Pancreas (tissue), 10 donors: Measurements from ENCODE around the gene CIRBP. TPM values are rescaled to one million over a fixed set of nuclear protein-coding genes. Genes with fewer than 3 reads are reported as not detected.
"Not testable (repeated sequence)": the region's sequence is repeated elsewhere in the genome, so short reads cannot be mapped to it uniquely, and the experiment has no call there.

Experiments
- ATAC-seq, 4 donors: fragments of 200-7000 bp; cut with Tn5 transposase; one replicate each; pipeline versions ENCODE4 v1.8.0 to v1.9.1; 2020; ENCODE audit warnings: mild to moderate bottlenecking in 4 of 4, moderate library complexity in 4 of 4
- DNase-seq, 6 donors: peaks; one replicate each; pipeline ENCODE4 v3.0.0-alpha.2; 2020
- FAIRE-seq: peaks from 2 replicates; lab custom pipeline; 2012; peaks lifted over from hg19 to GRCh38; lab: Jason Lieb, UNC
- H3K27ac ChIP-seq, 4 donors: fragments of 200-600 bp; sonication (generic); 1 replicate in 3 of 4; 2 replicates in 1 of 4; pipeline versions ENCODE4 v1.5.0 to v1.8.0; 2020
- H3K27me3 ChIP-seq, 4 donors: fragments of 200-600 bp; one replicate each; pipeline ENCODE4 v1.8.0; 2021
- H3K36me3 ChIP-seq, 3 donors: fragments of 200-600 bp; sonication (generic) in 1 of 3; one replicate each; pipeline versions ENCODE4 v1.5.0 to v1.8.0; 2020 to 2021
- H3K4me1 ChIP-seq, 3 donors: fragments of 200-600 bp; one replicate each; pipeline ENCODE4 v1.8.0; 2021
- H3K4me3 ChIP-seq, 4 donors: fragments of 200-600 bp; sonication (generic) in 2 of 4; one replicate each; pipeline versions ENCODE4 v1.5.0 to v1.8.0; 2020 to 2021
- H3K9me3 ChIP-seq, 4 donors: fragments of 200-600 bp; one replicate each; pipeline ENCODE4 v1.8.0; 2021
- CTCF ChIP-seq, 4 donors: fragments of 200-600 bp; sonication (generic) in 3 of 4; IDR thresholded peaks; one replicate each; pipeline versions ENCODE4 v1.5.0 to v1.8.0; 2021; ENCODE audit warnings: antibody characterized with exemption in 4 of 4
- WGBS, 2 donors: extraction: QIAGEN DNeasy Blood & Tissue Kit; methylation state at CpG; one replicate each; pipeline ENCODE4 v1.1.7; 2013; 5-methylcytosine and 5-hydroxymethylcytosine counted together
- intact Hi-C, 3 donors: fragments of 100-400 bp; cut with DNase I; formaldehyde crosslinking; loops; one replicate each; pipeline versions ENCODE4 v1.11.1 to v1.14.2; 2022
- polyA plus RNA-seq, 2 donors: library from polyadenylated mRNA; stranded (reverse); fragments of 200-250 nt; gene quantifications; one replicate each; pipeline ENCODE4 v1.2.3, GENCODE V29; 2013
- total RNA-seq, 6 donors: library from RNA; stranded (reverse); fragmentation: NEBNext Ultra II Directional in 4 of 6; extraction: Animal tissue kit (Norgen Biotek cat#: 25700) in 4 of 6; gene quantifications; one replicate each; pipeline versions ENCODE4 v1.2.1 to v1.2.4, GENCODE V29; 2021 to 2023
- donor health status: healthy with polysubstance abuse.
- donor health status: DM: no; HTN: no; CAD: no; lungs with moderate emphysema.
- donor health status: DM: no; HTN: no; CAD: no.
- donor health status: control.
- donor health status: control.
- donor health status: Bipolar disorder and iron deficiency.
- donor health status: DM: yes; HTN: yes; CAD: no.
- donor health status: DM: no; HTN: no; CAD: no.
- donor health status: DM: no; HTN: no; CAD: no.
- donor health status: DM: yes; HTN: yes; CAD: no.

Gene CIRBP
- total and polyA plus RNA-seq, 8 donors = 232 to 1,009 (median 539) TPM

GRCh38 chr19:1243768-1244692 is 25.1 kb upstream of the CIRBP start:
- H3K9me3 ChIP-seq = no peaks in the 10 kb centered on the region
- FAIRE-seq (no peak), DNase-seq (peak; percentile 84 to 93 (median 88)), ATAC-seq (peak; percentile 38 to 65 (median 61))
- peak overlapping the region; percentile 49 to 79 (median 67) for H3K27ac ChIP-seq
- no peaks in the 10 kb centered on the region for H3K27me3 ChIP-seq
- 27 to 33% methylated on average over 33 of the region's 33 CpGs for WGBS, 2 donors
- H3K36me3 ChIP-seq = no peaks in the 10 kb centered on the region
- peak; percentile 86 to 95 (median 92) for TF ChIP-seq CTCF (IDR thresholded peaks at IDR 0.05)
- peaks cover 49 to 58% (median 53%) of the 10 kb centered on the region in 3 donors for H3K4me1 ChIP-seq
- intact Hi-C loops = loop anchor here in 1 of 3 donors (2.0 kb wide), 1 partner anchor 23 kb away; no protein-coding TSS in a partner anchor
- H3K4me3 ChIP-seq = peak overlapping the region in 2 of 4 donors; percentile 4 to 23

- DNase-seq = peak; percentile 74 to 89 (median 78)
- WGBS, 2 donors = 6 to 8% methylated on average over 30 to 31 of the region's 31 CpGs
- ATAC-seq = peak; percentile 1 to 15 (median 3)
- no peaks in the 10 kb centered on the region for H3K27me3 ChIP-seq
- H3K27ac ChIP-seq = peak overlapping the region; percentile 49 to 79 (median 67)
- H3K4me3 ChIP-seq = peak overlapping the region in 2 of 4 donors; percentile 4 to 23
- H3K4me1 ChIP-seq = peaks cover 49 to 58% (median 53%) of the 10 kb centered on the region in 3 donors
- no peaks in the 10 kb centered on the region for H3K9me3 ChIP-seq
- intact Hi-C loops = loop anchor here in 1 of 3 donors (2.0 kb wide), 1 partner anchor 22 kb away; no protein-coding TSS in a partner anchor
- H3K36me3 ChIP-seq = no peaks in the 10 kb centered on the region
- no peak for FAIRE-seq
- no peak for TF ChIP-seq CTCF (IDR thresholded peaks at IDR 0.05)
Observed at GRCh38 chr19:1244693-1245451, 24.3 kb upstream of the CIRBP start.

- Histone ChIP-seq H3K27ac (peak overlapping the region; percentile 49 to 79 (median 67)), H3K4me1 (peaks cover 44 to 54% (median 52%) of the 10 kb centered on the region in 3 donors), H3K36me3 (no peaks in the 10 kb centered on the region), H3K4me3 (peak overlapping the region in 1 of 4 donors; percentile 23), H3K9me3 (no peaks in the 10 kb centered on the region), H3K27me3 (no peaks in the 10 kb centered on the region)
- intact Hi-C loops = loop anchor here in 1 of 3 donors (2.0 kb wide), 1 partner anchor 21 kb away; no protein-coding TSS in a partner anchor
- WGBS, 2 donors = 41 to 45% methylated on average over 25 to 26 of the region's 26 CpGs
- TF ChIP-seq CTCF (IDR thresholded peaks at IDR 0.05) = no peak
- DNase-seq (peak in 5 of 6 donors; percentile 60 to 87 (median 62)), ATAC-seq (no peak), FAIRE-seq (no peak)
Observed at GRCh38 chr19:1245494-1246264, 23.5 kb upstream of the CIRBP start.

- DNase-seq = peak in 5 of 6 donors; percentile 57 to 87 (median 65)
- ATAC-seq, H3K4me3 ChIP-seq, intact Hi-C loops, FAIRE-seq, H3K9me3 ChIP-seq, H3K27me3 ChIP-seq, H3K36me3 ChIP-seq: not testable (repeated sequence)
- peak overlapping the region; percentile 8 to 79 (median 60) for H3K27ac ChIP-seq
- H3K4me1 ChIP-seq = peaks cover 39 to 46% (median 45%) of the 10 kb centered on the region in 3 donors
- WGBS, 2 donors = 73 to 81% methylated on average over 25 to 27 of the region's 27 CpGs
Observed at GRCh38 chr19:1246265-1247087, 22.7 kb upstream of the CIRBP start.
